MM.1S (cell line): ENCODE measurements around the gene RBMS3.

Source experiments
- DNase-seq: peaks from one replicate; pipeline ENCODE4 v3.0.0-alpha.2; 2015
- H2AFZ ChIP-seq: fragments of 300-600 bp; sonication (generic); 2 replicates; pipeline ENCODE4 v1.6.0; 2016; ENCODE audit warnings: antibody characterized with exemption, low read length
- H3F3A ChIP-seq: fragments of 300-600 bp; sonication (generic); 2 replicates; pipeline ENCODE4 v1.6.1; 2016; ENCODE audit warnings: mild to moderate bottlenecking, antibody characterized with exemption, low read length, moderate library complexity, mixed read lengths; ENCODE audit not compliant: insufficient read depth
- H3K27ac ChIP-seq: fragments of 300-600 bp; sonication (generic); 2 replicates; pipeline ENCODE4 v1.5.1; 2016; ENCODE audit warnings: mild to moderate bottlenecking, low read length
- H3K27me3 ChIP-seq: fragments of 300-600 bp; sonication (generic); replicated peaks from 2 replicates; pipeline ENCODE4 v1.6.0; 2016; ENCODE audit warnings: low read length; ENCODE audit not compliant: insufficient read depth
- H3K36me3 ChIP-seq: fragments of 300-600 bp; sonication (generic); replicated peaks from 2 replicates; pipeline ENCODE4 v1.6.1; 2016; ENCODE audit warnings: mild to moderate bottlenecking, low read length, mixed read lengths; ENCODE audit not compliant: insufficient read depth
- H3K4me1 ChIP-seq: fragments of 300-600 bp; sonication (generic); 2 replicates; pipeline ENCODE4 v1.6.1; 2016; ENCODE audit warnings: low read length, mixed read lengths
- H3K4me2 ChIP-seq: fragments of 300-600 bp; sonication (generic); 2 replicates; pipeline ENCODE4 v1.6.0; 2016; ENCODE audit warnings: low read depth, low read length
- H3K4me3 ChIP-seq: fragments of 300-600 bp; sonication (generic); 2 replicates; pipeline ENCODE4 v1.5.1; 2016; ENCODE audit warnings: low read length, mixed read lengths
- H3K79me2 ChIP-seq: fragments of 300-600 bp; sonication (generic); 2 replicates; pipeline ENCODE4 v1.6.1; 2016; ENCODE audit warnings: mixed run types, low read length, mixed read lengths
- H3K9ac ChIP-seq: fragments of 300-600 bp; sonication (generic); 2 replicates; pipeline ENCODE4 v1.6.1; 2016; ENCODE audit warnings: low read length, mixed read lengths
- H3K9me2 ChIP-seq: fragments of 300-600 bp; sonication (generic); replicated peaks from 2 replicates; pipeline ENCODE4 v1.6.1; 2016; ENCODE audit warnings: mild to moderate bottlenecking, low read length, mixed read lengths; ENCODE audit not compliant: insufficient read depth
- H3K9me3 ChIP-seq: fragments of 300-600 bp; sonication (generic); replicated peaks from 2 replicates; pipeline ENCODE4 v1.6.1; 2016; ENCODE audit warnings: mild to moderate bottlenecking, low read length, mixed read lengths; ENCODE audit not compliant: insufficient read depth
- H4K20me1 ChIP-seq: fragments of 300-600 bp; sonication (generic); 2 replicates; pipeline ENCODE4 v1.6.1; 2016; ENCODE audit warnings: mild to moderate bottlenecking, low read length, moderate library complexity, mixed read lengths; ENCODE audit not compliant: insufficient read depth
- CTCF ChIP-seq: fragments of 300-600 bp; sonication (generic); IDR thresholded peaks from 2 replicates; pipeline ENCODE4 v1.5.1; 2016; ENCODE audit warnings: antibody characterized with exemption, low read length, mixed read lengths
- EZH2 ChIP-seq: fragments of 300-600 bp; sonication (generic); optimal IDR thresholded peaks from 2 replicates; pipeline ENCODE3; 2017; ENCODE audit warnings: low read depth, mild to moderate bottlenecking, antibody characterized with exemption, low read length, mixed read lengths
- EZH2phosphoT487 ChIP-seq: fragments of 300-600 bp; sonication (generic); IDR thresholded peaks from 2 replicates; pipeline ENCODE4 v1.6.1; 2018; ENCODE audit warnings: antibody characterized with exemption, low read length

The RBMS3 gene

GRCh38 chr3:29914861-29915524 is 634.1 kb downstream of the RBMS3 start:
- no peak for DNase-seq
- H3K79me2 ChIP-seq: no peaks in the 10 kb centered on the region
- no peaks in the 10 kb centered on the region for H3K36me3 ChIP-seq
- no peaks in the 10 kb centered on the region for H3F3A ChIP-seq
- H3K4me2 ChIP-seq: no peak overlapping the region
- no peaks in the 10 kb centered on the region for H3K9me2 ChIP-seq
- H4K20me1 ChIP-seq: no peaks in the 10 kb centered on the region
- H3K4me3 ChIP-seq: no peak overlapping the region
- TF ChIP-seq EZH2phosphoT487 (no peak), CTCF (no peak), EZH2 (no peak)
- no peaks in the 10 kb centered on the region for H3K9me3 ChIP-seq
- H3K27ac ChIP-seq: no peak overlapping the region
- H3K27me3 ChIP-seq: no peaks in the 10 kb centered on the region
- H2AFZ ChIP-seq: no peak overlapping the region
- no peak overlapping the region for H3K9ac ChIP-seq
- no peaks in the 10 kb centered on the region for H3K4me1 ChIP-seq

DNA sequence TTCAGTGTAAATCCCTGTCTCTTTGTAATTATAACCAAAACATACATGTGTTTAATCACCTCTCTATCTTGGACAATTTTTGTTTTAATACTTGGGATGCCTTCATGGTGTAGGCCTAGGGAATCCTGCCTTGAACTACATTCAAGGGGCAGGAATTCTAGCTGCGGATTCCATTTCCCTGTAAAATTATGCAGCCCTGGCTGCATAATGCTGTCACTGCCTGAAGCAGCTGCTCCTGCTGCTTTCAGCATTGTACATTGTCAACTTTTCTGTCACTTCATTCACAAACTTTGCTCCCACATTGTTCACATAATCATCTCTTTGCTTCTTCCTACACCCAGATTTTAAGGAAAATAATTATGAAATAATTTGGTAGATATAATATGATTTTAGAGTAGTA is 638.7 kb downstream of the RBMS3 start:
- H3K27me3 ChIP-seq: no peaks in the 10 kb centered on the region
- H3K4me2 ChIP-seq: no peak overlapping the region
- no peak for DNase-seq
- no peaks in the 10 kb centered on the region for H4K20me1 ChIP-seq
- no peak overlapping the region for H2AFZ ChIP-seq
- no peaks in the 10 kb centered on the region for H3K36me3 ChIP-seq
- no peaks in the 10 kb centered on the region for H3K9me2 ChIP-seq
- no peak overlapping the region for H3K27ac ChIP-seq
- no peak overlapping the region for H3K9ac ChIP-seq
- H3K9me3 ChIP-seq: no peaks in the 10 kb centered on the region
- TF ChIP-seq CTCF (no peak), EZH2 (no peak), EZH2phosphoT487 (no peak)
- H3K4me1 ChIP-seq: no peaks in the 10 kb centered on the region
- no peaks in the 10 kb centered on the region for H3F3A ChIP-seq
- no peaks in the 10 kb centered on the region for H3K79me2 ChIP-seq
- no peak overlapping the region for H3K4me3 ChIP-seq

GRCh38 chr3:29922992-29923746 is 642.3 kb downstream of the RBMS3 start:
- H4K20me1 ChIP-seq: no peaks in the 10 kb centered on the region
- H3K9me2 ChIP-seq: no peaks in the 10 kb centered on the region
- H3K27ac ChIP-seq: no peak overlapping the region
- DNase-seq: no peak
- H3K9ac ChIP-seq: no peak overlapping the region
- H2AFZ ChIP-seq: no peak overlapping the region
- H3K27me3 ChIP-seq: no peaks in the 10 kb centered on the region
- H3K9me3 ChIP-seq: no peaks in the 10 kb centered on the region
- no peak for TF ChIP-seq CTCF
- TF ChIP-seq EZH2: no peak
- TF ChIP-seq EZH2phosphoT487: no peak
- no peak overlapping the region for H3K4me2 ChIP-seq
- no peaks in the 10 kb centered on the region for H3K36me3 ChIP-seq
- H3K4me3 ChIP-seq: no peak overlapping the region
- no peaks in the 10 kb centered on the region for H3F3A ChIP-seq
- no peaks in the 10 kb centered on the region for H3K79me2 ChIP-seq
- no peaks in the 10 kb centered on the region for H3K4me1 ChIP-seq
